PC-9 (cell line): ENCODE results near the gene TGFBR2. TPM values are rescaled to one million over a fixed set of nuclear protein-coding genes. Genes with fewer than 3 reads are reported as not detected.

Experiments used
- BruUV-seq: library from RNA; stranded (reverse); fragments of 400-500 nt; replicated peaks from 2 replicates; lab custom pipeline; 2021; lab: Mats Ljungman, UMichigan
- CTCF ChIA-PET: fragments of 300-600 bp; sonication (Branson Sonifier 250); formaldehyde crosslinking; loops from one replicate; lab custom pipeline; 2022; ENCODE audit warnings: antibody characterized with exemption; lab: Charles Lee
- POLR2A ChIA-PET: fragments of 300-600 bp; sonication (Branson Sonifier 250); formaldehyde crosslinking; loops from one replicate; lab custom pipeline; 2022; ENCODE audit warnings: antibody characterized with exemption; ENCODE audit not compliant: unreplicated experiment; lab: Charles Lee
- DNase-seq, 2 experiments: peaks; one replicate each; pipeline versions ENCODE4 v3.0.0 to v3.0.0-alpha.2; 2015 to 2022; ENCODE audit warnings: mixed read lengths in 1 of 2
- H2AFZ ChIP-seq: fragments of 200-600 bp; sonication (generic); 2 replicates; pipeline ENCODE4 v1.8.1; 2017; ENCODE audit warnings: antibody characterized with exemption
- H3F3A ChIP-seq: fragments of 200-600 bp; sonication (generic); 2 replicates; pipeline ENCODE4 v1.8.1; 2017; ENCODE audit warnings: antibody characterized with exemption, mild to moderate bottlenecking, low read depth; ENCODE audit not compliant: insufficient read depth
- H3K27ac ChIP-seq: fragments of 200-600 bp; sonication (generic); 2 replicates; pipeline ENCODE4 v1.6.1; 2016; ENCODE audit warnings: mixed run types
- H3K27me3 ChIP-seq: fragments of 200-600 bp; sonication (generic); 2 replicates; pipeline ENCODE4 v1.6.1; 2016; ENCODE audit warnings: low read depth, mixed run types; ENCODE audit not compliant: insufficient read depth
- H3K36me3 ChIP-seq: fragments of 200-600 bp; sonication (generic); 2 replicates; pipeline ENCODE4 v1.6.1; 2016; ENCODE audit warnings: low read depth, mixed run types
- H3K4me1 ChIP-seq: fragments of 200-600 bp; sonication (generic); replicated peaks from 2 replicates; pipeline ENCODE4 v1.6.1; 2016; ENCODE audit warnings: mixed run types; ENCODE audit not compliant: insufficient read depth
- H3K4me2 ChIP-seq: fragments of 200-600 bp; sonication (generic); 2 replicates; pipeline ENCODE4 v1.6.1; 2017; ENCODE audit warnings: mixed run types
- H3K4me3 ChIP-seq: fragments of 200-600 bp; sonication (generic); 2 replicates; pipeline ENCODE4 v1.6.1; 2016; ENCODE audit warnings: mixed run types
- H3K79me2 ChIP-seq: fragments of 200-600 bp; sonication (generic); 2 replicates; pipeline ENCODE4 v1.6.1; 2017; ENCODE audit warnings: low read depth, mixed run types
- H3K9me2 ChIP-seq: fragments of 200-600 bp; sonication (generic); 2 replicates; pipeline ENCODE4 v1.8.1; 2017; ENCODE audit warnings: mild to moderate bottlenecking; ENCODE audit not compliant: insufficient read depth
- H3K9me3 ChIP-seq: fragments of 200-600 bp; sonication (generic); 2 replicates; pipeline ENCODE4 v1.8.1; 2016; ENCODE audit warnings: low read depth; ENCODE audit not compliant: insufficient read depth
- H4K20me1 ChIP-seq: fragments of 200-600 bp; sonication (generic); 2 replicates; pipeline ENCODE4 v1.8.1; 2017; ENCODE audit not compliant: insufficient read depth
- EZH2 ChIP-seq: fragments of 200-600 bp; sonication (generic); IDR thresholded peaks from 2 replicates; pipeline ENCODE4 v1.8.0; 2017; ENCODE audit warnings: antibody characterized with exemption, low read depth
- intact Hi-C: fragments of 100-400 bp; cut with micrococcal nuclease; formaldehyde crosslinking; loops from one replicate; pipeline ENCODE4 v1.10.0; 2022; ENCODE audit not compliant: unreplicated experiment
- total RNA-seq: library from RNA; stranded (reverse); gene quantifications from 2 replicates; pipeline ENCODE4 v1.2.3, GENCODE V29; 2021
- TF ChIP-seq, protein P1 (sequence below): fragments of 200-600 bp; sonication (generic); conservative IDR thresholded peaks from 2 replicates; pipeline ENCODE4 v1.6.1; 2017; ENCODE audit warnings: mixed run types, antibody characterized with exemption, mild to moderate bottlenecking, moderate library complexity

The TGFBR2 gene
- total RNA-seq, 1 experiment from 2014 or later, result 33.6 TPM

- Histone ChIP-seq H2AFZ (no peak overlapping the region), H3K27me3 (no peaks in the 10 kb centered on the region), H3K36me3 (no peaks in the 10 kb centered on the region), H3K4me2 (no peak overlapping the region), H3K9me3 (no peaks in the 10 kb centered on the region), H3K4me1 (no peaks in the 10 kb centered on the region), H3F3A (no peaks in the 10 kb centered on the region), H3K79me2 (no peaks in the 10 kb centered on the region), H3K4me3 (no peak overlapping the region), H4K20me1 (no peaks in the 10 kb centered on the region), H3K9me2 (no peaks in the 10 kb centered on the region), H3K27ac (no peak overlapping the region)
- no peak for DNase-seq
- intact Hi-C loops, result loop anchor here (10.0 kb wide), 1 partner anchor 351 kb away; no protein-coding TSS in a partner anchor
- BruUV-seq, result no TSS peak
- TF ChIP-seq, protein P1, sequence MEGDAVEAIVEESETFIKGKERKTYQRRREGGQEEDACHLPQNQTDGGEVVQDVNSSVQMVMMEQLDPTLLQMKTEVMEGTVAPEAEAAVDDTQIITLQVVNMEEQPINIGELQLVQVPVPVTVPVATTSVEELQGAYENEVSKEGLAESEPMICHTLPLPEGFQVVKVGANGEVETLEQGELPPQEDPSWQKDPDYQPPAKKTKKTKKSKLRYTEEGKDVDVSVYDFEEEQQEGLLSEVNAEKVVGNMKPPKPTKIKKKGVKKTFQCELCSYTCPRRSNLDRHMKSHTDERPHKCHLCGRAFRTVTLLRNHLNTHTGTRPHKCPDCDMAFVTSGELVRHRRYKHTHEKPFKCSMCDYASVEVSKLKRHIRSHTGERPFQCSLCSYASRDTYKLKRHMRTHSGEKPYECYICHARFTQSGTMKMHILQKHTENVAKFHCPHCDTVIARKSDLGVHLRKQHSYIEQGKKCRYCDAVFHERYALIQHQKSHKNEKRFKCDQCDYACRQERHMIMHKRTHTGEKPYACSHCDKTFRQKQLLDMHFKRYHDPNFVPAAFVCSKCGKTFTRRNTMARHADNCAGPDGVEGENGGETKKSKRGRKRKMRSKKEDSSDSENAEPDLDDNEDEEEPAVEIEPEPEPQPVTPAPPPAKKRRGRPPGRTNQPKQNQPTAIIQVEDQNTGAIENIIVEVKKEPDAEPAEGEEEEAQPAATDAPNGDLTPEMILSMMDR, result no peak
- TF ChIP-seq EZH2, result no peak
- ChIA-PET POLR2A (no interaction called here), CTCF (interaction anchor here (0.6 kb wide), 1 partner anchor 153 kb away, joined by 5 read pairs; no protein-coding TSS in a partner anchor)
These were observed 89.1 kb downstream of the TGFBR2 start for GRCh38 chr3:30695302-30696061.

- ChIA-PET CTCF (interaction anchor here (0.6 kb wide), 1 partner anchor 654 kb away, joined by 3 read pairs; no protein-coding TSS in a partner anchor), POLR2A (no interaction called here)
- no TSS peak for BruUV-seq
- Histone ChIP-seq H3K4me1 (no peaks in the 10 kb centered on the region), H3K36me3 (no peaks in the 10 kb centered on the region), H3K4me2 (no peak overlapping the region), H3K79me2 (no peaks in the 10 kb centered on the region), H3K9me2 (no peaks in the 10 kb centered on the region), H3K4me3 (no peak overlapping the region), H3F3A (no peaks in the 10 kb centered on the region), H3K27me3 (no peaks in the 10 kb centered on the region), H4K20me1 (no peaks in the 10 kb centered on the region), H2AFZ (no peak overlapping the region), H3K27ac (no peak overlapping the region), H3K9me3 (no peaks in the 10 kb centered on the region)
- intact Hi-C loops, result loop anchor here (10.0 kb wide), 1 partner anchor 352 kb away; no protein-coding TSS in a partner anchor
- DNase-seq, result no peak
- TF ChIP-seq, protein P1, result no peak
- TF ChIP-seq EZH2, result no peak
These were observed 90.0 kb downstream of the TGFBR2 start for GRCh38 chr3:30696403-30696819.

DNA sequence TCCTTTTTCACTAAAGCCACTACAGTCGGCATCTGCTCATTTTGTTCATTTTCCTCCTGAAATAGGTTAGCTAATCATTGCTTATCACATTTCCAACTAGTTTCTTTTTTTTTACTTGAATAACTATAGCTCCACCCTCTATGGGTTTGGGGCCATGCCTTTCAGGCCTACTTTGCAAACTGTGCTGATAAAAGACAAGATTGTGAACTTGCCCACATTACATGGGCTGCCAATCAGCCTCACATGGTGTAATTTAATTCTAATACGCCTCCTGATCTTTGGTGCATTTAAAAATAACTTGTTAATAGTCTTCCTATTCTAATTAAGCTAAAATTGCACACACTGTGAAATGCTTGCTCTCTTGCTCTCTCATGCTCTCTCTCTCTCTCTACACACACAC is 90.5 kb downstream of the TGFBR2 start:
- H3K4me1 ChIP-seq, result no peaks in the 10 kb centered on the region
- no peaks in the 10 kb centered on the region for H3F3A ChIP-seq
- H3K79me2 ChIP-seq, result no peaks in the 10 kb centered on the region
- H3K4me3 ChIP-seq, result no peak overlapping the region
- H3K27ac ChIP-seq, result no peak overlapping the region
- DNase-seq, result no peak
- no peaks in the 10 kb centered on the region for H3K9me3 ChIP-seq
- no peak overlapping the region for H3K4me2 ChIP-seq
- intact Hi-C loops, result loop anchor here (10.0 kb wide), 1 partner anchor 352 kb away; no protein-coding TSS in a partner anchor
- ChIA-PET CTCF (interaction anchor here (0.6 kb wide), 1 partner anchor 654 kb away, joined by 3 read pairs; no protein-coding TSS in a partner anchor), POLR2A (no interaction called here)
- no TSS peak for BruUV-seq
- H3K27me3 ChIP-seq, result no peaks in the 10 kb centered on the region
- no peak overlapping the region for H2AFZ ChIP-seq
- H3K36me3 ChIP-seq, result no peaks in the 10 kb centered on the region
- no peaks in the 10 kb centered on the region for H3K9me2 ChIP-seq
- TF ChIP-seq EZH2, result no peak
- TF ChIP-seq, protein P1, result no peak
- H4K20me1 ChIP-seq, result no peaks in the 10 kb centered on the region
